Thoracic aorta (tissue), 2 donors: Measurements from ENCODE around the gene ZBTB16. TPM values are rescaled to one million over a fixed set of nuclear protein-coding genes. Genes with fewer than 3 reads are reported as not detected.

Experiments
- ATAC-seq: fragments of 150-250 bp; one replicate; pipeline ENCODE4 v1.8.0; 2017; ENCODE audit warnings: low read depth; ENCODE audit not compliant: insufficient number of reproducible peaks, low FRiP score
- DNase-seq: peaks from one replicate; pipeline ENCODE4 v3.0.0-alpha.2; 2020; ENCODE audit warnings: low spot score
- H3K27ac ChIP-seq, 2 donors: fragments of 200-600 bp; sonication (generic); 1 replicate in 1 of 2; 2 replicates in 1 of 2; pipeline ENCODE4 v1.5.1; 2016; ENCODE audit warnings: mild to moderate bottlenecking in 2 of 2, moderate library complexity in 2 of 2
- H3K27me3 ChIP-seq: fragments of 200-600 bp; sonication (generic); replicated peaks from 2 replicates; pipeline ENCODE4 v1.6.0; 2016; ENCODE audit warnings: mild to moderate bottlenecking; ENCODE audit not compliant: insufficient read depth
- H3K36me3 ChIP-seq: fragments of 200-600 bp; sonication (generic); one replicate; pipeline ENCODE4 v1.5.1; 2016
- H3K4me1 ChIP-seq, 2 donors: fragments of 200-600 bp; sonication (generic); 1 replicate in 1 of 2; 2 replicates in 1 of 2; pipeline versions ENCODE4 v1.5.1 to v1.6.0; 2016; ENCODE audit warnings: low read depth in 2 of 2, mild to moderate bottlenecking in 1 of 2; ENCODE audit not compliant: control insufficient read depth in 1 of 2
- H3K4me3 ChIP-seq: fragments of 200-600 bp; sonication (generic); 2 replicates; pipeline ENCODE4 v1.5.1; 2016; ENCODE audit warnings: mild to moderate bottlenecking
- H3K9me3 ChIP-seq: fragments of 200-600 bp; sonication (generic); 2 replicates; pipeline ENCODE4 v1.5.1; 2016
- CTCF ChIP-seq: fragments of 200-600 bp; sonication (generic); IDR thresholded peaks from one replicate; pipeline ENCODE4 v1.5.1; 2019; ENCODE audit warnings: antibody characterized with exemption
- total RNA-seq, 2 donors: library from RNA; depleted of rRNA; stranded (reverse); fragments of >200 nt; gene quantifications; one replicate each; pipeline versions ENCODE4 v1.1.0 to v1.2.3, GENCODE V29; 2016

ZBTB16 gene
- total RNA-seq, 2 donors from 2014 or later, result 314 to 545 TPM

GRCh38 chr11:114050258-114050927, 9.1 kb upstream of the ZBTB16 start:
- ATAC-seq (no peak), DNase-seq (no peak)
- Histone ChIP-seq H3K27me3 (no peaks in the 10 kb centered on the region), H3K36me3 (no peaks in the 10 kb centered on the region), H3K4me3 (no peak overlapping the region), H3K4me1 (peaks cover 3 to 19% of the 10 kb centered on the region in 2 donors), H3K9me3 (no peaks in the 10 kb centered on the region), H3K27ac (no peak overlapping the region)
- no peak for TF ChIP-seq CTCF

- DNase-seq (no peak), ATAC-seq (no peak)
- no peak overlapping the region for H3K27ac ChIP-seq
- peaks cover 3 to 19% of the 10 kb centered on the region in 2 donors for H3K4me1 ChIP-seq
- no peak overlapping the region for H3K4me3 ChIP-seq
- H3K27me3 ChIP-seq, result no peaks in the 10 kb centered on the region
- no peak for TF ChIP-seq CTCF
- no peaks in the 10 kb centered on the region for H3K36me3 ChIP-seq
- H3K9me3 ChIP-seq, result no peaks in the 10 kb centered on the region
Measured at GRCh38 chr11:114051558-114051957, 8.0 kb upstream of the ZBTB16 start.

GRCh38 chr11:114052160-114052559, 7.4 kb upstream of the ZBTB16 start:
- H3K9me3 ChIP-seq, result no peaks in the 10 kb centered on the region
- H3K36me3 ChIP-seq, result no peaks in the 10 kb centered on the region
- no peak overlapping the region for H3K27ac ChIP-seq
- no peaks in the 10 kb centered on the region for H3K27me3 ChIP-seq
- peaks cover 3 to 24% of the 10 kb centered on the region in 2 donors for H3K4me1 ChIP-seq
- DNase-seq (no peak), ATAC-seq (no peak)
- no peak for TF ChIP-seq CTCF
- H3K4me3 ChIP-seq, result no peak overlapping the region

- ATAC-seq (no peak), DNase-seq (no peak)
- no peaks in the 10 kb centered on the region for H3K36me3 ChIP-seq
- no peak overlapping the region for H3K4me3 ChIP-seq
- H3K27me3 ChIP-seq, result no peaks in the 10 kb centered on the region
- H3K4me1 ChIP-seq, result peaks cover 12 to 36% of the 10 kb centered on the region in 2 donors
- no peak for TF ChIP-seq CTCF
- H3K27ac ChIP-seq, result no peak overlapping the region
- no peaks in the 10 kb centered on the region for H3K9me3 ChIP-seq
Measured at GRCh38 chr11:114053406-114053805, 6.1 kb upstream of the ZBTB16 start.

GRCh38 chr11:114054806-114055205, 4.7 kb upstream of the ZBTB16 start:
- Histone ChIP-seq H3K27me3 (no peaks in the 10 kb centered on the region), H3K9me3 (no peaks in the 10 kb centered on the region), H3K27ac (no peak overlapping the region), H3K4me1 (peaks cover 9 to 25% of the 10 kb centered on the region in 2 donors), H3K4me3 (no peak overlapping the region), H3K36me3 (no peaks in the 10 kb centered on the region)
- DNase-seq, result no peak
- no peak for ATAC-seq
- no peak for TF ChIP-seq CTCF
